Nephron (organoid): Measurements from ENCODE around the gene PDIA4.

ENCODE experiments used
- H3K27ac Mint-ChIP-seq, 3 experiments: 2 replicates each; pipeline ENCODE4 v1.8.0; 2020; ENCODE audit warnings: mixed read lengths in 3 of 3, mild to moderate bottlenecking in 2 of 3, moderate library complexity in 1 of 3
- H3K27me3 Mint-ChIP-seq: 2 replicates; pipeline ENCODE4 v1.8.0; 2021; ENCODE audit warnings: low read depth, mild to moderate bottlenecking, moderate library complexity, mixed read lengths
- H3K36me3 Mint-ChIP-seq: 2 replicates; pipeline ENCODE4 v1.8.0; 2020; ENCODE audit warnings: low read depth, mixed read lengths
- H3K4me1 Mint-ChIP-seq: 2 replicates; pipeline ENCODE4 v1.8.0; 2020; ENCODE audit warnings: mixed read lengths
- H3K4me3 Mint-ChIP-seq, 3 experiments: 2 replicates each; pipeline ENCODE4 v1.8.0; 2020; ENCODE audit warnings: mild to moderate bottlenecking in 3 of 3, mixed read lengths in 3 of 3, moderate library complexity in 2 of 3
- H3K9me3 Mint-ChIP-seq: 2 replicates; pipeline ENCODE4 v1.8.0; 2020; ENCODE audit warnings: mixed read lengths
- TF ChIP-seq, protein P1 (sequence below), 3 experiments: fragments of 200-600 bp; sonication (generic); IDR thresholded peaks; one replicate each; pipeline ENCODE4 v1.5.0; 2021; ENCODE audit warnings: antibody characterized with exemption in 3 of 3; ENCODE audit not compliant: unreplicated experiment in 3 of 3

The PDIA4 gene

DNA sequence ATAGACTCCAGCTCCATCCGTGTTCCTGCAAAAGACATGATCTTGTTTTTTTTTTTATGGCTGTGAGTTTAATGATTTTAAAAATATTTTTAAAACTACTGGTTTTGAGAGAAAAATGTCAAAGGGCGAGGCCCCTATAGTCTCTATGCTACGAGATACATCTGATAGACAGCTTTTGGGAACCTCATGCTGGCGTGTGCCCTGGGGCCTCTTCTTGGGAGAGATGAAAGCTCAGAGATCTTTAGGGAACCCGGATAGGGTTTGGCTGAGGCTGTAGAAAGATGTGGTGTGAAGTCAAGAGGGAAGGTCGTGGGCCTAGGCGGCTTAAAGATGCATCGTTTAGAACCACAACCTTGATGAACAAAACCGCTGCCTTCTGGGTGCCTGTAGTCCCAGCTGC lies 70.2 kb downstream of the PDIA4 start:
- no peak overlapping the region for H3K27ac Mint-ChIP-seq
- H3K9me3 Mint-ChIP-seq, result no peaks in the 10 kb centered on the region
- peaks cover 7% of the 10 kb centered on the region for H3K4me1 Mint-ChIP-seq
- H3K36me3 Mint-ChIP-seq, result no peaks in the 10 kb centered on the region
- H3K27me3 Mint-ChIP-seq, result no peaks in the 10 kb centered on the region
- TF ChIP-seq, protein P1, sequence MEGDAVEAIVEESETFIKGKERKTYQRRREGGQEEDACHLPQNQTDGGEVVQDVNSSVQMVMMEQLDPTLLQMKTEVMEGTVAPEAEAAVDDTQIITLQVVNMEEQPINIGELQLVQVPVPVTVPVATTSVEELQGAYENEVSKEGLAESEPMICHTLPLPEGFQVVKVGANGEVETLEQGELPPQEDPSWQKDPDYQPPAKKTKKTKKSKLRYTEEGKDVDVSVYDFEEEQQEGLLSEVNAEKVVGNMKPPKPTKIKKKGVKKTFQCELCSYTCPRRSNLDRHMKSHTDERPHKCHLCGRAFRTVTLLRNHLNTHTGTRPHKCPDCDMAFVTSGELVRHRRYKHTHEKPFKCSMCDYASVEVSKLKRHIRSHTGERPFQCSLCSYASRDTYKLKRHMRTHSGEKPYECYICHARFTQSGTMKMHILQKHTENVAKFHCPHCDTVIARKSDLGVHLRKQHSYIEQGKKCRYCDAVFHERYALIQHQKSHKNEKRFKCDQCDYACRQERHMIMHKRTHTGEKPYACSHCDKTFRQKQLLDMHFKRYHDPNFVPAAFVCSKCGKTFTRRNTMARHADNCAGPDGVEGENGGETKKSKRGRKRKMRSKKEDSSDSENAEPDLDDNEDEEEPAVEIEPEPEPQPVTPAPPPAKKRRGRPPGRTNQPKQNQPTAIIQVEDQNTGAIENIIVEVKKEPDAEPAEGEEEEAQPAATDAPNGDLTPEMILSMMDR (IDR thresholded peaks at IDR 0.05; ENCODE audit: unreplicated experiment in 3 of 3), result no peak
- no peak overlapping the region for H3K4me3 Mint-ChIP-seq

DNA sequence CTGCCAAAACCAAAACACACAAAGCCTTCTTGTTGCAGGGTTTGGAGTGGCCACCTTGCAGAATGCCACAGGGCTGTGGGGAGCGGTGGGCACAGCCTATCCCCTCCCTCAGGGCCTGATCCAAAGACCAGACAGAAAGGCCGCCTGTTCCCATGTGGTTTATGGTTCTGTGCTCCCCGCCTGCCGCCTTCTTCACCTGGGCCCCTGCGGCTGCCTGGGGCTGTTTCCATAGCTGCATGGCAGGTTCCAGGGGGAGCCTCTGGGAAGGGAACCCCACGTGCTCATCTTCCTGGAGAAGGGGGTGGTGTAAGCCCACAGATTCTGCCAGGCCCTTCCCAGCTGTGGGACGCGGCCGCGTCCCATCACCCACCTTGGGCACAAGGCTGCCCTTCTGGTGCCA lies 73.5 kb downstream of the PDIA4 start:
- H3K27me3 Mint-ChIP-seq, result no peaks in the 10 kb centered on the region
- TF ChIP-seq, protein P1 (IDR thresholded peaks at IDR 0.05; ENCODE audit: unreplicated experiment in 3 of 3), result no peak
- H3K27ac Mint-ChIP-seq, result no peak overlapping the region
- H3K36me3 Mint-ChIP-seq, result no peaks in the 10 kb centered on the region
- H3K4me1 Mint-ChIP-seq, result no peaks in the 10 kb centered on the region
- no peaks in the 10 kb centered on the region for H3K9me3 Mint-ChIP-seq
- H3K4me3 Mint-ChIP-seq, result no peak overlapping the region

DNA sequence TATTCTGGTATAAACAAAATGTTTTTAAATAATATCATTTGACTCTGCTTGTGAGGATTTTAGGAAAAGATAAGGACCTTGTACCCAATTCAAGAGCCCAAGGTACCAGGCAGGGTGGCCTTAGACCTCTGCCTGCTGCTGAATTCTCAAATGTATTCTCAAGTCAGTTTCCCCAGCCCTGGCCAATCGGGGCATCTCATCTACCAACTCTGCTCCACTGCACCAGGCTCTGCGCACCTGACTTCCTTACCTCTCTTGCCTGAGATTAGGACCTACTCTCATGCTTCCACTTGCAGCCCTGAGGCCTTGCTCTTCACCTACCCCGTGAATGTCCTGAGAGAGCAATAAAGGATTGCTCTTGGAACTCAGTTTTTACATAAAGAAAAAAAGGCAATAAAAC lies 74.6 kb downstream of the PDIA4 start:
- H3K27ac Mint-ChIP-seq, result no peak overlapping the region
- no peak overlapping the region for H3K4me3 Mint-ChIP-seq
- H3K9me3 Mint-ChIP-seq, result no peaks in the 10 kb centered on the region
- TF ChIP-seq, protein P1 (IDR thresholded peaks at IDR 0.05; ENCODE audit: unreplicated experiment in 3 of 3), result no peak
- no peaks in the 10 kb centered on the region for H3K27me3 Mint-ChIP-seq
- no peaks in the 10 kb centered on the region for H3K36me3 Mint-ChIP-seq
- H3K4me1 Mint-ChIP-seq, result no peaks in the 10 kb centered on the region
